Measurements from ENCODE around the gene F2. TPM values are rescaled to one million over a fixed set of nuclear protein-coding genes. Genes with fewer than 3 reads are reported as not detected.

The F2 gene

DNA sequence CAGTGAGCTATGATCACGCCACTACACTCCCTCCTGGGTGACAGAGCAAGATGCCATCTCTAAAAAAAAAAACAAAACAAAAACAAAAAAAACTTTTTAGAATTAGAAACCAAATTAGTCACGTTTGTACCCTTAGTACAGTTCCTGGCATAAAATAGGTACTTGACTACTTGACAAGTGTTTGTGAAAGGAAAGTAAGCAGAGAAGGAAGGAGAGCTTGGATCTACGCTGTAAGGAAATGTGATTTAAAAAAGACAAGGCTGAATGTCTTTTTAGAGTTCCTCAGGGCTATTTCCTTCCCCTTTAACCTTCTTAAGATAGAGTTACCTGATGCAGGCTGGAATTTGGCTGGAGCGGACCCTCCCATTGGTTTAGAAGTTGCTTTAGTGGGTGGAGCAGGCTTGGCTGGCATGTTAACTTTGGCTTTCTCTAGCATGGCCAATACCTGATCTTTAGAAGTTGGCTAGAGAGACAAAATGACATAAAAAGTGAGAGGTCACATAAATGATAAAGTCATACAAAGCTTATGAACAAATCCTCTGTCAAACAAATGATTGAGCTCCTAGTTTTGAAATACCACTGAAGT lies 50.7 kb downstream of the F2 start:
- H3K18ac ChIP-seq (ENCODE audit: low read depth in 1 of 2, low read length in 2 of 2), result no peak overlapping the region
- 100% methylated on average over 4 of the region's 4 CpGs for WGBS
- no peaks in the 10 kb centered on the region for H3K9me3 ChIP-seq (ENCODE audit: control insufficient read depth, low read length)
- no peak overlapping the region for H3K4me2 ChIP-seq (ENCODE audit: low read length, poor library complexity, severe bottlenecking)
- no peak overlapping the region for H2AK5ac ChIP-seq (ENCODE audit: low read length, severe bottlenecking)
- no peak overlapping the region for H2BK15ac ChIP-seq (ENCODE audit: low read depth, poor library complexity, severe bottlenecking)
- H3K36me3 ChIP-seq (ENCODE audit: control insufficient read depth in 1 of 2, insufficient read depth in 2 of 2, low read depth in 1 of 2, low read length in 2 of 2), result peaks cover 22 to 75% of the 10 kb centered on the region in 2 experiments
- no peak overlapping the region for H2AFZ ChIP-seq (ENCODE audit: low read depth, low read length)
- no peak overlapping the region for H2BK12ac ChIP-seq (ENCODE audit: low read length in 2 of 2)
- H2BK120ac ChIP-seq (ENCODE audit: low read depth, low read length), result no peak overlapping the region
- H3K4me3 ChIP-seq (ENCODE audit: insufficient read depth in 1 of 2, low read depth in 1 of 2, low read length in 2 of 2), result no peak overlapping the region
- H3K4me1 ChIP-seq (ENCODE audit: control insufficient read depth, insufficient read depth, low read depth, low read length), result no peaks in the 10 kb centered on the region
- no peak overlapping the region for H4K8ac ChIP-seq (ENCODE audit: low read length)
- no peak overlapping the region for H3K9ac ChIP-seq (ENCODE audit: low read length)
- H3K4ac ChIP-seq (ENCODE audit: low read depth in 1 of 2, low read length in 2 of 2), result no peak overlapping the region
- peaks cover 9% of the 10 kb centered on the region for H3K79me1 ChIP-seq (replicated peaks; ENCODE audit: low read length, poor library complexity, severe bottlenecking)
- no peaks in the 10 kb centered on the region for H3K27me3 ChIP-seq (ENCODE audit: control insufficient read depth in 1 of 2, insufficient read depth in 1 of 2, low read length in 2 of 2)
- no peak overlapping the region for H2BK5ac ChIP-seq (ENCODE audit: low read depth, low read length, poor library complexity, severe bottlenecking)
- no peak overlapping the region for H3K23ac ChIP-seq (ENCODE audit: low read length in 2 of 2)
- no peak overlapping the region for H3K14ac ChIP-seq (ENCODE audit: low read length in 2 of 2)
- no peak for DNase-seq
- H4K91ac ChIP-seq (ENCODE audit: low read length), result no peak overlapping the region
- no peak overlapping the region for H3K27ac ChIP-seq (ENCODE audit: low read length, poor library complexity, severe bottlenecking)

DNA sequence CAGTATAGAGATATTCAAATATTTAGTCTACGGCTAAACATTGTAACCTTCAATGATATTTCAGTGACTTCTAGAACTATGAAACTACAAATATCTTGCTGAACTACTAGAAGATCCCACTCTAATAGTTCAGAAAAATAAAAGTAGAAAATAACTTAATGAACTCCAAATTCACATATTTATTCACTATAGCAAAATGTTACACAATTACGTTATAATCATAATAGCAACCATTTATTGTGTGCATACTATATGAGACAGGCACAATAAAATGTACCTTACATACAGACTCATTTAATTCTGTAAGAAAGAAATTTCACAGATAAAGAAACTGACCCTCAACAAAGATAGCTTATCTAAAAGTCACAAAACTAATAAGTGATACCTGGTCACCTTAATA lies 57.9 kb downstream of the F2 start:
- Histone ChIP-seq H2AFZ (ENCODE audit: low read depth, low read length) (no peak overlapping the region), H3K4me2 (ENCODE audit: low read length, poor library complexity, severe bottlenecking) (no peak overlapping the region), H3K18ac (ENCODE audit: low read depth in 1 of 2, low read length in 2 of 2) (no peak overlapping the region), H2BK15ac (ENCODE audit: low read depth, poor library complexity, severe bottlenecking) (no peak overlapping the region), H3K9ac (ENCODE audit: low read length) (no peak overlapping the region), H3K4me1 (ENCODE audit: control insufficient read depth, insufficient read depth, low read depth, low read length) (no peaks in the 10 kb centered on the region), H2BK120ac (ENCODE audit: low read depth, low read length) (no peak overlapping the region), H3K79me1 (replicated peaks; ENCODE audit: low read length, poor library complexity, severe bottlenecking) (peaks cover 6% of the 10 kb centered on the region), H3K27me3 (ENCODE audit: control insufficient read depth in 1 of 2, insufficient read depth in 1 of 2, low read length in 2 of 2) (no peaks in the 10 kb centered on the region), H3K27ac (ENCODE audit: low read length, poor library complexity, severe bottlenecking) (no peak overlapping the region), H3K36me3 (ENCODE audit: control insufficient read depth in 1 of 2, insufficient read depth in 2 of 2, low read depth in 1 of 2, low read length in 2 of 2) (peaks cover 20 to 73% of the 10 kb centered on the region in 2 experiments), H3K14ac (ENCODE audit: low read length in 2 of 2) (no peak overlapping the region), H3K9me3 (ENCODE audit: control insufficient read depth, low read length) (no peaks in the 10 kb centered on the region), H4K91ac (ENCODE audit: low read length) (no peak overlapping the region), H4K8ac (ENCODE audit: low read length) (no peak overlapping the region), H3K23ac (ENCODE audit: low read length in 2 of 2) (no peak overlapping the region), H2BK5ac (ENCODE audit: low read depth, low read length, poor library complexity, severe bottlenecking) (no peak overlapping the region), H2BK12ac (ENCODE audit: low read length in 2 of 2) (no peak overlapping the region), H3K4me3 (ENCODE audit: insufficient read depth in 1 of 2, low read depth in 1 of 2, low read length in 2 of 2) (no peak overlapping the region), H2AK5ac (ENCODE audit: low read length, severe bottlenecking) (no peak overlapping the region), H3K4ac (ENCODE audit: low read depth in 1 of 2, low read length in 2 of 2) (no peak overlapping the region)
- no CpG with 5 or more reads among the region's 2 CpGs for WGBS
- no peak for DNase-seq

- H3K4me3 ChIP-seq (ENCODE audit: insufficient read depth in 1 of 2, low read depth in 1 of 2, low read length in 2 of 2), result no peak overlapping the region
- H3K9ac ChIP-seq (ENCODE audit: low read length), result no peak overlapping the region
- no peak overlapping the region for H2AFZ ChIP-seq (ENCODE audit: low read depth, low read length)
- H3K4ac ChIP-seq (ENCODE audit: low read depth in 1 of 2, low read length in 2 of 2), result no peak overlapping the region
- no peak overlapping the region for H2BK5ac ChIP-seq (ENCODE audit: low read depth, low read length, poor library complexity, severe bottlenecking)
- no peak overlapping the region for H4K91ac ChIP-seq (ENCODE audit: low read length)
- H3K18ac ChIP-seq (ENCODE audit: low read depth in 1 of 2, low read length in 2 of 2), result no peak overlapping the region
- H2BK120ac ChIP-seq (ENCODE audit: low read depth, low read length), result no peak overlapping the region
- no peaks in the 10 kb centered on the region for H3K9me3 ChIP-seq (ENCODE audit: control insufficient read depth, low read length)
- H3K27ac ChIP-seq (ENCODE audit: low read length, poor library complexity, severe bottlenecking), result no peak overlapping the region
- H3K23ac ChIP-seq (ENCODE audit: low read length in 2 of 2), result no peak overlapping the region
- 87% methylated on average over 4 of the region's 4 CpGs for WGBS
- no peak overlapping the region for H2AK5ac ChIP-seq (ENCODE audit: low read length, severe bottlenecking)
- H3K4me2 ChIP-seq (ENCODE audit: low read length, poor library complexity, severe bottlenecking), result no peak overlapping the region
- H3K79me1 ChIP-seq (replicated peaks; ENCODE audit: low read length, poor library complexity, severe bottlenecking), result peaks cover 6% of the 10 kb centered on the region
- H3K27me3 ChIP-seq (ENCODE audit: control insufficient read depth in 1 of 2, insufficient read depth in 1 of 2, low read length in 2 of 2), result no peaks in the 10 kb centered on the region
- H3K4me1 ChIP-seq (ENCODE audit: control insufficient read depth, insufficient read depth, low read depth, low read length), result no peaks in the 10 kb centered on the region
- no peak overlapping the region for H4K8ac ChIP-seq (ENCODE audit: low read length)
- no peak overlapping the region for H2BK12ac ChIP-seq (ENCODE audit: low read length in 2 of 2)
- no peak overlapping the region for H2BK15ac ChIP-seq (ENCODE audit: low read depth, poor library complexity, severe bottlenecking)
- DNase-seq, result no peak
- no peak overlapping the region for H3K14ac ChIP-seq (ENCODE audit: low read length in 2 of 2)
- H3K36me3 ChIP-seq (ENCODE audit: control insufficient read depth in 1 of 2, insufficient read depth in 2 of 2, low read depth in 1 of 2, low read length in 2 of 2), result peaks cover 17 to 80% of the 10 kb centered on the region in 2 experiments
Measured at GRCh38 chr11:46778416-46778815, 59.4 kb downstream of the F2 start.

Small RNA genes within 50 kb of the gene (small RNA-seq; reads per million reads assigned to genes)
- gene MIR5582 (ENCODE audit: low read depth), result 3.2 reads per million, percentile 20 among the genes with 10 or more reads in this experiment
- not detected for gene RF00573 (ENCODE audit: low read depth)
- 142 reads per million, percentile 93 among the genes with 10 or more reads in this experiment for gene SNORD67 (ENCODE audit: low read depth)
